ENCODE data around the gene FBXL17. TPM values are rescaled to one million over a fixed set of nuclear protein-coding genes. Genes with fewer than 3 reads are reported as not detected.

Gene FBXL17
- total RNA-seq, 1 experiment from 2014 or later, result 18.2 TPM

DNA sequence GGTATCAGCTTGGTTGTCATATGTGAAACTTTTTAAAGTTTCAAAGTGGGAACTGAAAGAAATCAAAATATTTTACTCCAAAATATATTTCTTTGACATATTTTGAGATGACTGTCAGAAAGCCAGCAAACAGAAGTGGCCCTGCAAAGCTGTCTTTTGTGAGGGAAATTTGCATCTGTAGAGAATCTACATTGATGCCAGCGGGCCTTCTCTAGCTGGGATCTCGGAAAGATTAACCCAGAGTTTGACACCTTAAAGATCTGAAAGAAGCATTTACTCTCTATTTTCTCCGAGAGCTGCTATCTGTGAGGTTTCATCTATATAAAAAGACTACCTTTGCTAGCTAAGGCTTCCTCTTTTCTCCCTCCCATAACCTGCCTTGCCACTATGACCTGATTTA, 303.6 kb downstream of the FBXL17 start:
- Mint-ChIP-seq H3K9me3 (ENCODE audit: unreplicated experiment) (no peaks in the 10 kb centered on the region), H3K36me3 (ENCODE audit: insufficient read depth, unreplicated experiment) (peaks cover 6% of the 10 kb centered on the region), H3K4me1 (ENCODE audit: insufficient read depth, unreplicated experiment) (no peaks in the 10 kb centered on the region), H3K27me3 (ENCODE audit: insufficient read depth, unreplicated experiment) (no peaks in the 10 kb centered on the region), H3K4me3 (ENCODE audit: unreplicated experiment) (no peak overlapping the region), H3K27ac (ENCODE audit: low read depth, unreplicated experiment) (no peak overlapping the region)
- TF ChIP-seq, protein P1, sequence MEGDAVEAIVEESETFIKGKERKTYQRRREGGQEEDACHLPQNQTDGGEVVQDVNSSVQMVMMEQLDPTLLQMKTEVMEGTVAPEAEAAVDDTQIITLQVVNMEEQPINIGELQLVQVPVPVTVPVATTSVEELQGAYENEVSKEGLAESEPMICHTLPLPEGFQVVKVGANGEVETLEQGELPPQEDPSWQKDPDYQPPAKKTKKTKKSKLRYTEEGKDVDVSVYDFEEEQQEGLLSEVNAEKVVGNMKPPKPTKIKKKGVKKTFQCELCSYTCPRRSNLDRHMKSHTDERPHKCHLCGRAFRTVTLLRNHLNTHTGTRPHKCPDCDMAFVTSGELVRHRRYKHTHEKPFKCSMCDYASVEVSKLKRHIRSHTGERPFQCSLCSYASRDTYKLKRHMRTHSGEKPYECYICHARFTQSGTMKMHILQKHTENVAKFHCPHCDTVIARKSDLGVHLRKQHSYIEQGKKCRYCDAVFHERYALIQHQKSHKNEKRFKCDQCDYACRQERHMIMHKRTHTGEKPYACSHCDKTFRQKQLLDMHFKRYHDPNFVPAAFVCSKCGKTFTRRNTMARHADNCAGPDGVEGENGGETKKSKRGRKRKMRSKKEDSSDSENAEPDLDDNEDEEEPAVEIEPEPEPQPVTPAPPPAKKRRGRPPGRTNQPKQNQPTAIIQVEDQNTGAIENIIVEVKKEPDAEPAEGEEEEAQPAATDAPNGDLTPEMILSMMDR (IDR thresholded peaks at IDR 0.05; ENCODE audit: unreplicated experiment), result no peak
- ChIA-PET CTCF (interaction anchor here (0.6 kb wide), 1 partner anchor 1614 kb away, joined by 3 read pairs; no protein-coding TSS in a partner anchor), POLR2A (interaction anchor here (0.7 kb wide), 1 partner anchor 276 kb away, joined by 3 read pairs; no protein-coding TSS in a partner anchor)
- intact Hi-C loops (cut with micrococcal nuclease), result no loop called here
- no TSS peak for BruUV-seq (replicated peaks)
- no peak for DNase-seq (ENCODE audit: unreplicated experiment)

DNA sequence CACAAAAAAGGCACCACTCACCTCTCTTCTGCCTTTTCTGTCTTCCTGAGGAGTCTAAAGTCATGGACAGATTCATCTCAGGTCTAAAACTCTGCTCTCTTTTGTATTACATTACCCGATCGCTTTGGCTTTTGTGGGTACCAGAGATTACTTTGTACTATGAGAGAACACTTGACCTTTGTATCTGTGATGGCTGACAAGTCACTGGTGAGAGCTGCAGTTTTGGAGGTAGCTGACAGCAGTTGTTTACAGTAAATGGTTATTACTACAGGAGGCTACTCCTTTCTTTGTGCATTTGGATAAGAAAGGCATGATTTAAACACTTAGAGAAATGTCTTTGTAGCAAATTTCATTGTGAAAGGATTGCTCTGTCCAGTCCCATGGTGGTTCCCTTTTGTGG, 307.3 kb downstream of the FBXL17 start:
- no TSS peak for BruUV-seq (replicated peaks)
- intact Hi-C loops (cut with micrococcal nuclease), result no loop called here
- no peaks in the 10 kb centered on the region for H3K27me3 Mint-ChIP-seq (ENCODE audit: insufficient read depth, unreplicated experiment)
- DNase-seq (ENCODE audit: unreplicated experiment), result no peak
- no peak overlapping the region for H3K27ac Mint-ChIP-seq (ENCODE audit: low read depth, unreplicated experiment)
- no peaks in the 10 kb centered on the region for H3K9me3 Mint-ChIP-seq (ENCODE audit: unreplicated experiment)
- H3K4me1 Mint-ChIP-seq (ENCODE audit: insufficient read depth, unreplicated experiment), result no peaks in the 10 kb centered on the region
- H3K4me3 Mint-ChIP-seq (ENCODE audit: unreplicated experiment), result no peak overlapping the region
- CTCF ChIA-PET, result no interaction called here
- H3K36me3 Mint-ChIP-seq (ENCODE audit: insufficient read depth, unreplicated experiment), result peaks cover 6% of the 10 kb centered on the region
- TF ChIP-seq, protein P1 (IDR thresholded peaks at IDR 0.05; ENCODE audit: unreplicated experiment), result no peak
- POLR2A ChIA-PET, result interaction anchor here (0.7 kb wide), 1 partner anchor 8 kb away, joined by 3 read pairs; no protein-coding TSS in a partner anchor

DNA sequence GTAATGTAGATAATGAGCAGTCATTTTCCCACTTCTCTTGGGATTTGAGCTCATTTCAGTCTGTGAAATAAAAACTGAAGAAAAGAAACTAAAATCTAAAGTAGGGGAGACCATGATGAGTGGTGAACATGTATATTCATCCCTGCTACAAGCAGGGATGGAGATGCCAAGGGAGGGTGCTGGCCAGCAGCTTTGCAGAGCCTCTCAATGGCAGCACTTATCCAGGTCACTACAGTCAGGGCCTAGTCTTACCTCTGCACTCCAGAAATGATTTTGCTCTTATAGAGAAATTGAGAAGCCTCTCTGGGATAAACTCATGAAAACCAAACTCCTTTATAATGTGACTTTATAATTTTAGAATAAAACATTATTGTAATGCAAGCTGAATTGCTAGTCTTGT, 317.6 kb downstream of the FBXL17 start:
- H3K27ac Mint-ChIP-seq (ENCODE audit: low read depth, unreplicated experiment), result no peak overlapping the region
- H3K9me3 Mint-ChIP-seq (ENCODE audit: unreplicated experiment), result no peaks in the 10 kb centered on the region
- no peak overlapping the region for H3K4me3 Mint-ChIP-seq (ENCODE audit: unreplicated experiment)
- TF ChIP-seq, protein P1 (IDR thresholded peaks at IDR 0.05; ENCODE audit: unreplicated experiment), result no peak
- ChIA-PET POLR2A (interaction anchor here (0.7 kb wide), 1 partner anchor 705 kb away, joined by 3 read pairs; no protein-coding TSS in a partner anchor), CTCF (interaction anchor here (0.6 to 1.1 kb wide), 2 partner anchors 11 to 29 kb away, joined by 3 to 4 read pairs; no protein-coding TSS in a partner anchor)
- no peak for DNase-seq (ENCODE audit: unreplicated experiment)
- no peaks in the 10 kb centered on the region for H3K27me3 Mint-ChIP-seq (ENCODE audit: insufficient read depth, unreplicated experiment)
- BruUV-seq (replicated peaks), result no TSS peak
- no peaks in the 10 kb centered on the region for H3K4me1 Mint-ChIP-seq (ENCODE audit: insufficient read depth, unreplicated experiment)
- intact Hi-C loops (cut with micrococcal nuclease), result no loop called here
- H3K36me3 Mint-ChIP-seq (ENCODE audit: insufficient read depth, unreplicated experiment), result no peaks in the 10 kb centered on the region

DNA sequence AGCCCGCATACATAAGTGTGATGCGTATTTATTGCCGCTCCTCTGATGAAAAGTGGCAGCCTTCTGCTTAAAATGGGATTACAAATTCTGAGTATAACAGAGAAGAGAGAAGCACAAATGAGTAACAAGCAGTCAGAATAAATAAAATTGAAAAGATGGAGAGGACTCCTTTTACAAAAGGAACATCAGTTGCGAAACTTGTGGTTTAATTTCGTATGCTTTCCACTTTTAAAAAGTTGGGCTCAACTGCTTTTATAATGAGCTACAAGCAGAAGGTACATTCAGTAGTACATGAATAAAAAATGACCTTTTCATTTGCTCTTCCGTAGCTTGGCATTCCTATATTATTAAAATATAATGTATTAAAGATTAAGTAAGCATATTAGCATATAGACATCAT, 320.0 kb downstream of the FBXL17 start:
- Mint-ChIP-seq H3K27ac (ENCODE audit: low read depth, unreplicated experiment) (peak overlapping the region; percentile 31), H3K4me3 (ENCODE audit: unreplicated experiment) (no peak overlapping the region), H3K27me3 (ENCODE audit: insufficient read depth, unreplicated experiment) (no peaks in the 10 kb centered on the region), H3K4me1 (ENCODE audit: insufficient read depth, unreplicated experiment) (no peaks in the 10 kb centered on the region), H3K36me3 (ENCODE audit: insufficient read depth, unreplicated experiment) (no peaks in the 10 kb centered on the region), H3K9me3 (ENCODE audit: unreplicated experiment) (no peaks in the 10 kb centered on the region)
- CTCF ChIA-PET, result interaction anchor here (0.6 to 0.9 kb wide), 3 partner anchors 14 to 16 kb away, joined by 3 read pairs; no protein-coding TSS in a partner anchor
- intact Hi-C loops (cut with micrococcal nuclease), result no loop called here
- TF ChIP-seq, protein P1 (IDR thresholded peaks at IDR 0.05; ENCODE audit: unreplicated experiment), result no peak
- POLR2A ChIA-PET, result no interaction called here
- BruUV-seq (replicated peaks), result no TSS peak
- peak; percentile 47 for DNase-seq (ENCODE audit: unreplicated experiment)
